Cardiac septum (tissue), 1 donor: ENCODE measurements around the gene ANKRD39. TPM values are rescaled to one million over a fixed set of nuclear protein-coding genes. Genes with fewer than 3 reads are reported as not detected.
A peak's percentile ranks its signal among the peaks of the same experiment; 100 is the strongest.

Experiments used
- DNase-seq: peaks from one replicate; pipeline ENCODE4 v3.0.0-alpha.2; 2020; ENCODE audit warnings: low spot score
- intact Hi-C: fragments of 100-400 bp; cut with DNase I; formaldehyde crosslinking; loops from one replicate; pipeline ENCODE4 v1.14.0; 2022
- long read RNA-seq: library from polyadenylated mRNA; unstranded; transcript quantifications from one replicate; pipeline ENCODE4 v2.0.0, GENCODE V29; 2021
- total RNA-seq: library from RNA; stranded (reverse); fragmentation: NEBNext Ultra II Directional; extraction: Animal tissue kit (Norgen Biotek cat#: 25700); gene quantifications from one replicate; pipeline ENCODE4 v1.2.1, GENCODE V29; 2021
- donor health status: DM: no; HTN: no; CAD: no.

ANKRD39 gene, protein sequence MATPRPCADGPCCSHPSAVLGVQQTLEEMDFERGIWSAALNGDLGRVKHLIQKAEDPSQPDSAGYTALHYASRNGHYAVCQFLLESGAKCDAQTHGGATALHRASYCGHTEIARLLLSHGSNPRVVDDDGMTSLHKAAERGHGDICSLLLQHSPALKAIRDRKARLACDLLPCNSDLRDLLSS
- total RNA-seq = 15.2 TPM
- long read RNA-seq, transcript ANKRD39-201 (4 exons, 976 nt) = major isoform, 25 of 30 reads
- long read RNA-seq, partial matches to known transcripts = 5 of 30 reads
- long read RNA-seq, other reads (novel, unspliced or antisense) = 0 of 30 reads

DNA sequence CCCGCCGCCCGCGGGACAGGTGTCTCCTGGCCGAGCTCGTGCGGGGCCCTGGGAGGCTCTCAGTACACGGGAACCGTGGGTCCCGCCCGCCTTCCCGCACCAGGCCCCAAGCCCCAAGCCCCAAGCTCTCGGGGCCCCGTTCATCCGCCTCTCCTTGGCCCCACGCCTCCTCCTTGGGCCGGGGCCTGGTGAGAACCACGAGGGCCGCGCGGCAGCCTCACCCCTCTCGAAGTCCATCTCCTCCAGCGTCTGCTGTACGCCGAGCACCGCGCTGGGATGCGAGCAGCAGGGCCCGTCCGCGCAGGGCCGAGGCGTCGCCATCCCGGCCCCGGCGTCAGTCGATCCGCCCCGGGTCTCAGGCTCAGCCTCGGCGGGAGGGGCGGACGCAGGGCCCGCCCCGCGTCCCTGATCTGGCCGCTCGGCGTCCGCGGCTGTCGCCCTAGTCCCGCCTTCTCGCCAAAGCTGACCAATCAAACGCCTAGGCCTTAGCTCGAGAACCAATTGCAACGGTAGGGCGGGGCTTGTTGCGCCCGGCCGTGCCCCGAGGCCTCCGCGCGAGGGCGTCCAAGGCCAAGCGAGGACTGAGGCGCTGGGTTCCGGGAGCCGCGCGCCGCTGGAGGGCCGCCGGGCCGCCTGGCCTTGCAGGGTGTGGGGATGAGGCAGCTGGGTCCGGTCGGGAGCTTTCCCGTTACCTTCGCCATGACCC is at the start of gene ANKRD39:
ANKRD39 (minus strand) TSS at position 350 of the 706 bp plus-strand sequence; CDS start at position 321, 29 bp downstream.
- intact Hi-C loops = loop anchor here (1.0 to 5.0 kb wide), 5 partner anchors 39 to 102 kb away; partner anchors contain the start of gene CNNM4
- DNase-seq = peak; percentile 99

- intact Hi-C loops = loop anchor here (1.0 to 5.0 kb wide), 5 partner anchors 18 to 269 kb away; partner anchors contain the start of genes ANKRD39 and KANSL3
- DNase-seq = no peak
Measured at GRCh38 chr2:96906729-96907114, 48.9 kb upstream of the ANKRD39 start.

- no peak for DNase-seq
- intact Hi-C loops = loop anchor here (1.0 kb wide), 1 partner anchor 23 kb away; no protein-coding TSS in a partner anchor
Measured at GRCh38 chr2:96903815-96904214, 46.0 kb upstream of the ANKRD39 start.

- intact Hi-C loops = no loop called here
- DNase-seq = no peak
Measured at GRCh38 chr2:96903318-96903717, 45.5 kb upstream of the ANKRD39 start.

DNA sequence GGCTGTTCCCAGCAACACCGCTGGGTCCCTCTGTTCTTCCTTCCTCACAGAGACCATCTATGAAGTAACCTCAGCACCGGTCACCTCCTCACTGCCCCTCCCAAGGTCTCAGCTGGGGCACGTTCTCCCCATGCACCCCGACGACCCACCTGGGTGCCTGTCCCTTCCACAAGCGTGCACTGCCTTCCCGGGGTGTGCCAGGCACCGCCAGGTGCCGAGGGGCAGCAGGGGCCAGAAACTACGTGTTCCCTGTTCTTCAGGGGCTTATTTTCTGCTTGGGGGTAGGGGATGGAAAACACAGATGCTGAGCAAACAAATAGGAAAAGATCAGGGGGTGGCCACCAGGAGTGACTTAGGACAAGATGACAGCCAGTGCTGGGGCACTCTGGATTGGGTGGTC is 42.4 kb upstream of the ANKRD39 start:
- no peak for DNase-seq
- intact Hi-C loops = no loop called here

DNA sequence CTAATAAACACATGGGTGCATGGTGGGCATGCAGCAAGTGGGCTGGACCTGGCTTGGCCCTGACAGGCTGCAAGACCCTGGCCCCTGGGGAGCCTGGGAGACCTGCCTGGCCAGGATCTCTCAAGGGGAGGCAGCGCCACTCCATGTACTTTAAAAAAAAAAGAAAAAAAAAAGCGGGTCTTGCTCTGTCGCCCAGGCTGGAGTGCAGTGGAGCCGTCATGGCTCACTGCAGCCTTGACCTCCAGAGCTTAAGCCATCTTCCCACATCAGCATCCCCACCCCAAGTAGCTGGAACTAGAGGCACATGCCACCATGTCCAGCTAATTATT is 41.6 kb upstream of the ANKRD39 start:
- no peak for DNase-seq
- intact Hi-C loops = no loop called here

DNA sequence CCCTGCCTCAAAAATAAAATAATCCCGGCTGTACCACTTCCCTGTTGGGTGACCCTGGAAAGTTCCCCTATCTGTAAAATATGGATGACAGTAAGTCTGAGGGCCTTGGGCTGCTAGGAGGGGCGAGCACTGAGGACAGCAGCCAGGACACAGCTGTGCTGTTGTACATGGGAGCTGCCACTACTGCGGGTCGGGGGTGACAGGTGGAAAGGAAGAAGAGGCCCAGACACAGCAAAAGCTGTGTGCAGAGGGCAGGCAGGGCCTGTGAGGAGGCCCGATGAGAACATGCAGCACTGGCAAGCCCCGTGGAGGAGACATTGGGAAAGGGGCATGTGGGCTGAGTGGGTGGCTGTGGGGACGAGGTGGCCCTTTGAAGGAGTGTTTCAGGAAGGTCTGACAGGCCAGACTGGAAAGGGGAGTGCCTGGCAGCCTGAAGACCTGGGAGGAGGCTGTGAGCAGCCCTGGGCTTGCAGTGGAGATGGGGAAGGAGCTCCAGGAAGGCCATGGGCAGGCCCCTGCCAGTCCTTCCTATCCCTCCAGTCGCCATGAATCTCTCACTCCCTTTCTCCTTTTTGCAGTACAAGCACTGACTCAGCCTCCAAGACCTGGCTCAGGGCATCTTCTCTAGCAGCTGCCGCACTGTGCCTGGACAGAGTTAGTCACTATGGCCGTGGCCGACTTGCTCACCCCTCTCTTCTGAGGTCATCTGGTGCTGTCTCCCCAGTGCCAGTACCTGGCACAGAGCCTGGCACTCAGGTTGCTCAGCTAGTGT is 41.0 kb upstream of the ANKRD39 start:
- DNase-seq = no peak
- intact Hi-C loops = no loop called here

DNA sequence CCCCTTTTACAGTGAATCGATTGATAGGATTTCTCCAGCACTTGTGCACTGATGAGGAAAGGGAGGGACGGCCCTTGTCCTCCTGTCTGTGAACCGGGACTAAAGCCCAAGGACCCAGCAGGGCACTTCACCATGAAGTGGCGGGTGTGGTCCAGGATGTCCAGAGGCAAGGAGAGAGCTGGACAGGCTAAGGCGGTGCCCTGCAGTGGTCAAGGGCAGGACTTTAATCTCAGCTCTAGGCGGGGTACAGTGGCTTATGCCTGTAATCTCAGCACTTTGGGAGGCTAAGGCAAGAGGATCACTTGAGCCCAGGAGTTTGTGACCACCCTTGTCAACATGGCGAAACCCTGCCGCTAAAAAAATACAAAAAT is 40.3 kb upstream of the ANKRD39 start:
- intact Hi-C loops = no loop called here
- no peak for DNase-seq

GRCh38 chr2:96897491-96898134 is 39.8 kb upstream of the ANKRD39 start:
- intact Hi-C loops = no loop called here
- DNase-seq = no peak

DNA sequence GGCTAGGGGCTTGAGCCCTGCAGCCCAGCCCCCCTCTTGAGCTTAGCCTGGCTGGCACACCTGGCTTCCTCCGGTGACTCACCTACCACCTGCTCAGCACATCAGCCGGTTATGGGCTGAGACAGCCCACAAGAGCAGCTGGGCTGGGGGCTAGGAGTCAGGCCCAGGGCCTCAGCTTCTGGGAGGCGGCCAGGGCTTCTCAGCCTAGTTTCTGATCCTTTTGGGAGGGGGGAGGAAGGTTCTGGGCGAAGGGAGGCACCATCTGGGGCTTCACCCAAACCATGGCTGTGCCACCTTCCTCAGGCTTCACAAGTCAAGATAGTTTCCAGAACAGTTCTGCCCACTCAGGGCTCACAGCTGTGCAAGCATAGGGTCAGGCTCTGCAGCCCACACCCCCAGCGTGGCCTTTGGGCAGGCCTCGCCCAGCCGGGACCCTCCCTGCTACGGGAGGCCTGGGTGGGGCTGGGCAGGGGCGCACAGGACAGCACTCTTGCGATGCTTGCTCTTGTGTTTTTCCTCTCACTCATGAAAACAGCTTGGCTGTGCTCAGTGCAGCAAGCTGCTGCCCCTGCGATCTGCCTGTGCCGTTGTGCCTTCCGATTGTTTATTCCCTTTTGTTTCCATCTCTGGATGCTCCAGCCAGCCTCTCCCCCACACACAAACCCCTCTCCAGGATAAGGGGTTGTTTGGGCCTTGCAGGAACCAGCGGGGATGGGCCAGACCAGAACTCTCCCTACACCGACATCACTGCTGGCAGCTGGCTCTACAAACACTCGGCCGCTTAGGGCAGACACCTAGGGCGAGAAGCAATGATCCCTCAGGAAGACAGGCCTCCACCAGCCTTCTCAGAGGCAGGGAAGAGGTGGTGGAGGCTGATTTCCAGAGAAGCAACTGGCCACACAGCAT is 38.2 kb upstream of the ANKRD39 start:
- no peak for DNase-seq
- intact Hi-C loops = no loop called here

DNA sequence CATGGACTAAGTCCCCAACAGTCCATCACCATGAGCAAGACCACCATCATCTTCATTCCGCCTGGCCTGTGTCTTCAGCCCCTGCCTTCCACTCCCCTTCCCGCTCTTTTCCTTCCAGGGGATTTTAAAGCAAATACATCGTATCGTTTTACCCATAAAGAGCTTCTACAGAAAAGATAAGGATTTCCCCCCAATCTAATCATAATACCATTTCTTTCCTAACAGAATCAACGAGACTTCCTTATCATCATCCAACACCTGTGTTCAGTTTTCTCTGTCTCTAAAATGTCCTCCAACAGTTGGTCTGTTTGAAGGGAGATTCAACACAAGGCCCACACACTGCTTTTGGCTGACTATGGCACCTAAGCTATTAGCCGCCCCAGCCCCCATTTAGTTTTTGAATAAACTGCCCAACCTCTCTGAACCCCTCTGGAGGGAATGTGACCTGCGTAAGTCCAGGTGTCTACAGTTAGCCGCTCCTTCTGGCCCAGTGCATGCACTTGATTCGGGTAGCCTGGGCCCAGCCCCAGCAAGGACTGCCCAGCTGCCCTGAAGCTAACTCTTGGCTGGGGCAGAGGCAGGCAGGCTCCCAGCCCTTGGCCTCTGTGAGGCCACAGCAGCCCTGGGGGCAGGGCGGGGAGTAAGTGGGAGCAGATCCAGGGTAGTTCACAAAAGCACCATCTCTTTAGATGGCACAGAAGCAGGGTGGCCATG is 37.4 kb upstream of the ANKRD39 start:
- no peak for DNase-seq
- intact Hi-C loops = no loop called here

- intact Hi-C loops = no loop called here
- DNase-seq = no peak
Measured at GRCh38 chr2:96894151-96894531, 36.3 kb upstream of the ANKRD39 start.

DNA sequence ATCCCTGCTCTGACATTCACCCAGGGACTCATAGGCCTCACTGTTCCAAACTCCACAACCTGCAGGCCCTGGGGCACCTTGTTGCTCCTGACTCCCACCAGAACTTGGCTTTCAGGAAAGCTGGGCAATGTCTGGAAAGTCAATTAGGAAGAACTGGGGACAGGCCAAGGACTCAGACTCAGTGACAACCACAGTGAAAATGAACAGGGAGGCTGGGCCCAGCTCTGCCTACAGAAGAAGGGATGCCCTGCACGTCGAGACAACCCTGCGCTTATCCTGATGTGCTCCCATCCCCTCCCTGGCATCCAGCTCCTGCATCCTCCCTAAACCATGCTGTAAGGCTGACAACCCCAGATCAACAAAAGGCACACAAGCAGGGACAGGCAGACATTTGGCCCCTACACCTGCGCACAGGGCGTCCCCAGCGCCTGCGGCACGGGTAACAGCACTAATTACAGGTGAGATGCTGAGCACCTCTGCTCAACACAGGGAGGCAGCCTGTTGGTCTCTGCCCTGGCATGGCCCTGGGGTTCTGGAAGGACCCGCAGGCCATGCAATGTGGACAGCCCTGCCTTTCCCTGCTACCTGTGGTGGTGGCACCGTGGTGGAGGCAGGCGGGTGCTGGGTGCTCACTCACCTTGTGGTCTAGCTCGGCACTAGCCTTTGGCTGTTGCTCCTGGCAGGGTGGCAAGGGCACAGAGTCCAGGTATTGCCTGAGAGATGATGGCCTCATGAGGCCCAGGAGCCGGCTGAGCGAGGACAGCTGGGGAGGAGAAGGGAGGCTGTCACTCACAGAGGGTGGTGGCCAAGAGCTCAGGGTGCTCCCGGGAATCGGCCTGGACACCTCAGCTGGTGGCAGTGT is 35.7 kb upstream of the ANKRD39 start:
- intact Hi-C loops = no loop called here
- no peak for DNase-seq

GRCh38 chr2:96891591-96892333 is 33.9 kb upstream of the ANKRD39 start:
- no peak for DNase-seq
- intact Hi-C loops = no loop called here

DNA sequence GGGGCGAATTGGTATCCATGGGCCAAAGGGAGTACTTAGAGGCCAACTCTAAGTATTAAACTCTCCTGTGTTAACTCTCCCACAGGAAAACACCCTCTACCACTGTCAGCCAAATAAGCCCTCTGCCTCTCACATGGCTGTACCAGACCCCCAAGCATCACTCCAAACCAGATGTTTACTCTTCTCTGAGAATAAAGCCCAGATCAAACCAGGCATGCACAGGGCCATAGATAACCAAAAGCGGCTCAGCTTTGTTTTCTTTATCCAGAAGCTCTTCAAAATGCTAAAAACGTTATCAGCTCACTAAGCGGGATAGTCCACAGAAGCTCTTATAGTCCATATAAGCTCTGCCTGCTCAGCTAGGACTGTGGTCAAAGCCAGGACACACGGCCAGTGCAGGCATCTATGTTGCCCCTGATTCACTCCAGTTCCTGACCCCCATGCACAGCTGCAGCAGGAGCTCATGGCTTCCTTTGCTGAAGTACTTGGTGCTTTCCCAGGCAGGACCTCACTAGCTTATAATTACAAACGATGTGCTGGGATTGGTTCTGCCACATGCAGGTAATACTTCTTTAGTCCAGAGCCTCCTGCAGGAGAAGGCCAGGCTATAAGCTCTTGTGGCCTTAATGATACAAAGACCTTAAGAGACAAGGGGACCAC is 33.0 kb upstream of the ANKRD39 start:
- no peak for DNase-seq

GRCh38 chr2:96890252-96890651 is 32.4 kb upstream of the ANKRD39 start:
- no peak for DNase-seq
- intact Hi-C loops = no loop called here

More for the DNA sequence above, 33.0 kb upstream of the ANKRD39 start:
- intact Hi-C loops = no loop called here
